DMS114 treated with DMSO at 0.1 percent for 48 hours (cell line): ENCODE data around the gene BTBD9.

Experiments
- DNase-seq: peaks from one replicate; lab custom pipeline; 2025; ENCODE audit not compliant: unreplicated experiment; lab: John Stamatoyannopoulos, UW

Gene BTBD9

DNA sequence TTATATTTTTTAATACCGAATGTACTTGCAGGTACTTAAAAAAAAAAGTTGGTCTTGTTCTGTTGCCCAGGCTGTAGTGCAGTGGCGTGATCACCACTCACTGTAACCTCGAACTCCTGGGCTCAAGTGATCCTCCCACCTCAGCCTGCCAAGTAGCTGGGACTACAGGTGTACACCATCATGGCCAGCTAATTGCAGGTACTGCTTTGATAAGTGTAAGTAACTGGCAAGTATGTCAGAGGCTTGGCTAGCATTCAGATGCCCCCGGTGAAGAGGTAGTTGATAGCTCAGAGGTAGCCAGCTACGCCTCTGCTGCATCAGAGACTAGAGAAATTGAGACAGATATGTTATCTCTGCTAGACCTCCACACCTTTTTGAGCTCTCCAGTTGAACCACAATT lies 40.5 kb downstream of the BTBD9 start:
- DNase-seq: no peak

DNA sequence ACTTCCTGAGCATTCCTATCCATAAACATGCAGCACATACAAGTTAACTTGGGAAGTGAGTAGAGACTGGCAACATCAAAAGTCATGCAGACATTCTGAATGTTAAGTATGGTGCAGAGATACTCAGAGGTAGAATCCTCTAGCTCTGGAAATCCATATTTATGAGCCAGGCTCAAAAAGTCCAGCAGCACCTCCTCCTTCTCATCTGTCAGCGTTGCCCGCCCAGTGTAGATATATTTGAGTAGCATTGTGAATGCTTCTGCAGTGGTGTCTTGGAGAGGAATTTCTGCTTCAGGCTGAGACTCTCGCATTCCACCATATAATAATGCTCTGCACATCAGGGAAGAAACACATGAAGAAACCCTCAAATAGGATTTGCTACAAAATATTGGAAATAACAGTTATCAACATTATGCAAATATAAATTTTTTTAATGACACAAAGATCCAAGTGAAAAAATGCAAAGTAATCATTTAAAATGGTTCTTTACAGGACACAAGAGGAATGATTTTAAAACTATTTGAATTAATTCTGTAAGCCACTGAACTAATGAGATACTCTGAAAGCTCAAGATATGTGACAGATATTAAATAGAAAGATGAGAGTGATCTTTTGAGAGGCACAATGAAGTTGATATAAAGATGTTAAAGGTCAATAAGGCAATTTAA lies 45.6 kb downstream of the BTBD9 start:
- DNase-seq: no peak

DNA sequence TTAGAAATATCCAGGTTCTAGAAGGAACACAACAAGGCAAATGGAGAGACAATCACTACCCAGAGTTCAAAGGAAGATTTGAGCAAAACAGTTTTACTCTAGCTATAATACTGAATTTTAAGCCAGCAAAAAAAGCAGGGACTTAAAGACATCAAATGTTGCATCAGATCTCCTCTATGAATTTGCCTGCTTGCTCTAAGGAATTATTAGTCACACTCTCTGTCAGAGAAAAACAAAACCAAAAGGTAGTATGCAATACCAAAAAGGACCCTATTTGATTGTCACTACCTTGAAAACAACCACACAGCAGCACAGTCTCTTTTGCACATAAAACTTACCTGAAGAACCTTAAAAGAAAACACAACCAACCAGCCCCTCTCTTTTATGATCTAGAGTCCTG lies 46.3 kb downstream of the BTBD9 start:
- no peak for DNase-seq

DNA sequence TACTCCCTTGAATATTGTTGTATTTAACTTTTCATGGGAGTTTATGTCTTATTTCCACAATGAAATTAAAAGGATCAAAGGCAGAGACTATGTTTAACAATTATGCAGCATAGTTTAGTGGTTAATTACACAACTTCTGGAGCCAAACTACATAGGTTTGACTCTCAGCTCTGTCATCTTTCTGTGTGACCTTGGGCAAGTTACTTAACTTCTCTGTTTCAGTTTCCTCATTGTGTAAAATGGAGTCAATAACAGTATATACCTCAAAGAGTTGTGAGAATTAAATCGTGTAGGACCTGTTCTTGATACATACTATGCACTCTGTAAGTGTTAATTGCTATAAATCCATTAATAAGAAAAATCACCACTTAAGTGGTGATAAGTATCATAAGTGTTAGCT lies 48.3 kb downstream of the BTBD9 start:
- no peak for DNase-seq

DNA sequence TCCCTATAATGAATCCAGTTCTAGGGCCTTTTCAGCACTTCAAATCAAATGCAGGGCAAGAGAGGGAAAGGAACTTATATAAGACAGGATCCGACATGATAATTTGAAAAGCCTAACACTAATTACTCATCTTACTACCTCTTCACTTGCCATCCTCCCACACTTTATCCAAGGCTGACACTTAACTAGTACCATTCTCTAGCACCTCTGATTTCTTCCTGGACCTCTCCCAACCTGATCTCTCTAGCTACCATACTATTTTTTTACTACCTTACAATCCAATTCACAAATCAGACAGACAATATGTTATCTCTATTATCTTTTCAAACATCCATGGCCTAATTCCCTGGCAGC lies 50.4 kb downstream of the BTBD9 start:
- no peak for DNase-seq

DNA sequence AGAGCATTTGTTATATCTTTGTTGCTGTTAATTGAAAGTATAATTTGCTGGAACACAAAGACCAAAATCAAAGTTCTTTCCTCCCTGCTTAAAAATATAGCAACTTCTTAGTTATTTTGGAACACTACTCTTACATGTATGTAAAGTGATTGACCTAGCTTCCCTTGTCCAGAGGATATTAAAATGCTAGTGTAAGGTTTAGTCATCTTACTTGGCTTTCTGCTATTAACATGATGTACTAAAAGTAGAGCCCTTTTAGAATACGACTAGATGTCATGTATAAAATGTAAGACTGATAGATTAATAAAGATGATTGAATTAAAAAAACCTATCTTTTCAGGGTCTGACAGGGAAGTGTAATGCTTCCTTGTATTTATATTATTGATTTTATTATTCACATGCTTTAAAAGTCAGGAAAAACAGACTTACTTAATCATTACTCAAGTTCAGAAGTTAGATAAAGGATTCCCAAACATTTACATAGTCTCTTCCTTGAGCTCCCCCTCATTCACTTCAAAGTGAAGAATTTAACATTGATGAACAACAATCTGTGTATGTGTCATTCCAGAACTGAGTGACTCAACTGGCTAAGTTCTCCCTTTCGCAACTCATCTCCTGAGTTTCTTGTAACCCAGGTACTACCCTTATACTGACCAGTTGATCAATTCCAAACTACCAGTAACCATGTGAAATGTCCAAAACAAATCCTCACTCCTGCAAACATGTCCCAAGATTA lies 50.9 kb downstream of the BTBD9 start:
- DNase-seq: no peak

DNA sequence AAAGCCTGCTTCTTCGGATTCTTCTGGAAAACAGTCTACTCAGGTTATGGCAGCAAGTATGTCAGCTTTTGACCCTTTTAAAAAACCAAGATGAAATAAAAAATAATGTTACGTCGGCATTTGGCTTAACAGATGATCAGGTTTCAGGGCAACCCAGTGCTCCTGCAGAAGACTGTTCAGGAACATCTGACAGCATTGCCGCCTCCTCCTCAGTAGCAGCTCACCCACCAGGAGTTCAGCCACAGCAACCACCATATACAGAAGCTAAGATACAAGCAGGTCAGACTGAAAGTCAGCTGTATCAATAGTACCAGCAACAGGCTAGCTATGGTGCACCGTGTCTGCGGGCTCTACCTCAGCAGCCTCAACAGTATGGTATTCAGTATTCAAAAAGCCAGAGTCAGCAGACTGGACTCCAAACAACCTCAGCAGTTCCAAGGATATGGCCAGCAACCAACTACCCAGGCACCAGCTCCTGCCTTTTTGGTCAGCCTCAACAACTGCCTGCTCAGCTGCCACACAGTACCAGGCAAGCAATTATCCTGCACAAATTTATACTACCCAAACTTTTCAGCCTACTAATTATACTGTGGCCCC lies 51.9 kb downstream of the BTBD9 start:
- no peak for DNase-seq

DNA sequence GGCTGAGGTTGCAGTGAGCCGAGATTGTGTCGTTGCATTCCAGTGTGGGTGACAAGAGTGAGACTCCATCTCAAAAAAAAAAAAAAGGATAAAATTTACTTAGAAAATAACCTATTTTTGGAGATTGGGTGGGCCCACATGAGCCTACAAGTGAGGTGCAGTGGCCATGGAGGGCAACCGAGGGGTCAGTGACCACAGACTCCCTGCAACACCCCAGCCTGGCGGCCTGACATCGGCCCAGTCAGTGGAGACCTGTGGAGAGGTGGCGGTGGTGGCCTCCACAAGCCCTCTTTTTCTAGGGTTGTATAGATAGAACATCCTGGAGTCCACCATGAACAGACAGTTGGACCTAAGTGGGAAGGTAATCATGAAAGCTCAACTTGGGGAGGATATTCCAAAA lies 52.7 kb downstream of the BTBD9 start:
- no peak for DNase-seq

DNA sequence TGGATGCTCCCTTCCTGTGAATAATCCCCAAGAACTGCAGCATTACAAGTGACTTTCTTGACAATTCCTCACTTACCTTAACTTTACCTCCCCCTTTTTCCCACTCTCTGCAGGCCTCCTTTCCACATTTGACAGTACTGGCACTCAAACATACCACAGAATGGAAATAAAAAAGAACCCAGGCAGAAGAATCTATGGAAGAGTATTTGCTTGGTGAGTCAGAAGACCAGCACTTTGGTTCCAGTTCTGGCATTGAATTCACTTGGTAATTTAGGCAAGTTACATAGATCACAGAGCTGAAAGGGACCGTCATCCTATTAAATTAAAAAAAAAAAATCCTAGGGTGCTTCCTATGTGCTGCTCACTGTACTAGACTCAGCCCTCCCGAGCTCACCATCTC lies 55.0 kb downstream of the BTBD9 start:
- DNase-seq: no peak

DNA sequence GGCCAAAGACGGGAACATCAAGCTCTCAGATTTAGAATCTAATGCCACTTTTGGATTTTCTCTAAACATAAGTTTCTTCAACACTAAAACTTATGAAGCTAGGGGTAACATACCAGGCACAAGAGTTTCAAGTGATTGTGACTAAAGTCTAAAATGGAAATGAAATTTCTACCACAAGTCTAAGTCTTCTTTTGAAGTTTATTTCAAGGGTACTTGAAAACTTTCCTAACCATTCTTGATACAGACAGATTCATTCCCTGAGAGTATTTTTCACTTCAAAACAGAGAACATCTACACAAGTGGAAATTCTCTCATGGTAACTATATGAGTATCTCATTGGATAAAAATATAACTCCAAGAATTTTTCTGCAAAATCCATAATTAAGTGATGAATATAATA lies 56.2 kb downstream of the BTBD9 start:
- no peak for DNase-seq

DNA sequence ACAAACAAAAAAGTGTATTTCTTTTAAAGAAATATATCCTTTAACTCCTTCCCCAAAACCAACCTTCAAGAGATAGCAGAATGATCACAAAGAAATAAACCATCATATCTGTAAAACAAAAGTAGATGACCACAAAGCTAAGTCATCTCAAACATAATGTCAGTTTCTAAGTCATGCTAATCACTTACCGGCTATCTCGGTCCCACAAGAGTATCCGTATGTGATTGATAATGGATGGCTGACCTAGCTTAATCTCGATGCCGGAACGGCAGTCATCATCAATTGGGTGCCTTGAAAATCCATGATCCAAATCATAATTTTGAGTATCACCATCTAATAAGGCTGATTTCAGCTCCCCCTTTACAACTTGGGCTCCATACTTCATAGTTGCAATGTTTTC lies 59.7 kb downstream of the BTBD9 start:
- DNase-seq: no peak

DNA sequence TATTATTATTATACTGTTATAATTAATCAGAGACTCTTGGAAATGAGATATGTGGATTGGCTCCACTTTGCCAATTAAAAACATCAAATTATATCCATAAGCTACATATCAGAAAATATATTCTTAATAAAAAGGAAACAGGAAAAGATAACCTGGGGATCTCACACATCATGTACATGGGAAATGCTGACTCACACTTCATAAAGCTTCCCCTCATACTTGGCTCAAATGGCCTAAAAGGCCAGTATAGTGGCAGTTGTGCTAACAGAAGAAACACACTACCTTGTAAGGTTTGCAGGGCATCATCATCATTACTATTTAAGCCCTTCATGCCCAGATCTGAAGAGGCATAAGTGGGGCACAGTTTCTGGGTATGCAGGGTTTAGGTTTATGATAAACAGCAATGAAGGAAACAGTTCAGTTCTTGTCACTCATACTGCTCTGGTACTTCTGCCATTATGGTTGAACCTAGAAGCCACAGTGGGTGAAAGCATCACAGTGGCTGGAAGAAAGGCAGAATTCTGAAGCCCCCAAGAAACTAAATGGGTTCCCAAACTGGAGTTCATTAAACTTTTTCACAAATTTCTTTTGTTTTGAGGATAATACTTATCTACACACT lies 60.6 kb downstream of the BTBD9 start:
- no peak for DNase-seq

DNA sequence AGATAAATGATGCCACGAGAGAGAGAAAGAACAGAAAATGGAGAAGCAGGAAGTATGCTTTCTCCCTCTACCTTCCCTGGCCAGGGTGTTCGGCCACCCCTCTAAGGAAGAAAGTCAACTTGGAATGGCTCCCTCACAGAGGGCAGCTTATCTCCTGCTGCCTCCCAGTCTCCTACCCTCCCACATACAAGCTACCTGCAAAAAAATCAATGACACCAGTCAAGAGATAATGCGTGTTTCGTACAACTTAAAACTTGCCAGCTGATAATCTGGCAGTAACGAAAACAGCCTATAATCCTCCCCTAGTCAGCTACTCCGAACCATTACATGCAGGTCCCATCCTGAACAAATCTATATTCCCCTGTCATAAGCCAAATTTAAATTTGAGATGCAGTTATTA lies 61.7 kb downstream of the BTBD9 start:
- no peak for DNase-seq

DNA sequence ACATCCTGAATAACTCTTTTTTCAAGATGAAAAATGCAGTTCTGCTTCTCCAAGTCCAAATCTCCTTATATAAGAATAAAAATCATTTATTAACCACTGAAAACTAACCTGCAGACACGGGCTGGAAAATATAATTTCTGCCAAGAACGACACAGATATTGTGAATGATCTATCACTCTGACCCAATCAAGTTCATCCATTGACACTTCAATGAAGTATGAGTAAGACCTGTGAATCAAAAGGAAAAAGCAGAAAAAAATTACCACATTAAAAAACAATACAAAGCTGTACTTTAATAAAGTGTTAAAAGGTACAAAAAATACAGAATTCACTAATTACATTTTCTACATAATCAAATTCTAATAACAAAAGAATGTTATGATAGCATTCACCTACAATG lies 62.2 kb downstream of the BTBD9 start:
- no peak for DNase-seq

DNA sequence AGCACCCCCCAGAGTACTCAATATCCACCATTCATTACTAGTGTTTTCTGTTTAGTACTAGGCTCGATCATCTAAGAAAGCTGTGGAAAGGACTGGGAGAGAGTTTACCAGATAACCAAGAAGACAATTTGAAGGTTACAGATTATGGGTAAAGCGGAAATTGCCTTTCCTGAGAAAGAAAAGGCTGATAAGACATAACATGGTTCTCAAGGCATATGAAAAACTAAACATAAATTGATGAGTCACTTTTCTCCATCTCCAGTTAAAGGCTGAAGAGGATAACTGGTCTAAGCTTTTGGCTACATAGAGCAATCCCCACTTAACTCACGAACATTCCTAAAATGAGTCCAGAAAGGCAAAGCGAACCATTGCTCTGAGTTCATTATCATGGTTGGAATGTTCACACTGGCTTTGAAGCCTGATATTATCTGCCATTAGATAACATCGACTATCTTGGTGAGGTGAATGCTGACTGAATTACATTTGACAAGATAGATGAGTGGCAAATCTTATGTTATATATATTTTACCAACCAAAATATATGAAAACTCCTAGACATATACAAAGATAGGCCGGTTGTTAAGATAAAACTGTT lies 65.8 kb downstream of the BTBD9 start:
- DNase-seq: no peak

DNA sequence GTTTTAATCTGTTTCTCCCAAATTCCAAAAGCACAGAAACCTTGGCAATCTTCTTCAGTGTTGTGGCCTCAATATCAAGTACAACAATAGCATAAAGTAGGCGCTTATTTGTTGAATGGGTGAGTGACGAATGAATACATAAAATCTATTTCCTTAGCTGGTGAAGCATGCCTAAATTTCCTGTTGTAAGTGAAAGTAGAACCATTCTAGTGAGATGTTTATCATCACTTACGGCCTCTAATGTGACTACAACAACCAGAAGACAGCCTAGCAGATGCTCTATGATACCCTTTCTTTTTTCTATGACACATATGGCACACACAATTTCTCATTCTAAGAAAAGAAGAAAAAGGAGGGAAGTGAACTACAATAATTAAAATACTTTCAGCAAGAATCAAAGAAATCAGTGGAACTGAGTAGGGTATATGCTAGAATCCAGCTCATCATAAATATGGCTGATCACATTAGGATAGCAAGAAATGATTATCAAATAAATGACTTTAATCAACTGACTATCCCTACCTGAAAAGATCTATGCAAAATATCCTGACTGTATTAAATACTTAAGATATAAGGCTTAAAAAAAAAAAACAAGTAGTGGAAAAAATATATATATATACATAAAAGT lies 67.4 kb downstream of the BTBD9 start:
- DNase-seq: no peak

DNA sequence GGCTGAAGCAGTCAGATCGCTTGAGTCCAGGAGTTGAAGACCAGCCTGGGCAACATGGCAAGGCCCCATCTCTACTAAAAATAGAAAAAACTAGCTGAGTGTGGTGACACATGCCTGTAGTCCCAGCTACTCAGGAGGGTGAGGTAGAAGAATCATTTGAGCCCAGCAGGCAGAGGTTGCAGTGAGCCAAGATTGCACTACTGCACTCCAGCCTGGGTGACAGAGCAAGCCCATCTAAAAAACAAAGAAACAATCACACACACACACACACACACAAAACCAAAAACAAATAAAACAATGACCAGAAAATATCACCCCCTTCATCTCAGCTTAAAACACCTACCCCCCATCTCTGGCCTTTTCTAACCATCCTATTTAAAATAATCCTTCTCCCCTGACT lies 68.0 kb downstream of the BTBD9 start:
- no peak for DNase-seq

DNA sequence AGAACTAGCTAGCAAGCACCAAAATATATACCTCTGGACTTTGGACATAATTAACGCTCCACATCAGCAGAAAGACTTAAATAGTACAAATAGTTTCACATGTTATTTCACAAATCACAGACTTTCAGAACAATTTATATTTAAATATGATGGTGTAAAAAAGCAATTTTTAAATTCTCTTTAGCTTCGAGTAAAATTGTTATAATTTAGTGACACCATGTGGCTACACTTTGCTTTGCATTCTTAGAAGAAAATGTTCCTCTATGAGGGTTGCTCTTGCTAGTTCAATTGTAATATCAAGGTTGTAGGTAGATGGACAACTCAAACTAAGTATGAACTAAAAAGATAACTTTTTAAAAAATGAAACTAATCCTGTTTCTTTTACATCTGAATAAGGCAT lies 69.0 kb downstream of the BTBD9 start:
- DNase-seq: peak; percentile 16

DNA sequence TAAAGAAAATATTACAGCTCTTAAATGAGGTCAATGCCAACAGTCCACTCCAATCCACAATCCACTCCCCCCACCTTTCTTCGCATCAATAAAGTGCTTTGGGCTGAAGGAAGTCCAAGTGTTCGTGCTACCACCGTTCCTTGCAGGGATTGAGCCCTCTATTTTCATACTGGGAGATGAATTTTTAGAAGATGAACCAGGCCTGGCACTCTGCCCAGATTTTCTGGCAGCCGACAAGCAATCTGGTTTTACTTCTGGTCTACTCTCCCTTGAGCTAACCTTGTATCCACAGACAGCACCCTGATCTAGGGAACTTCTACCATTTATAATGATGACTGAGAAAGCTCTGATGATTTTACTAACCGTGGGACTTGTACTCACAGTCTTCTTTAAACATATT lies 72.3 kb downstream of the BTBD9 start:
- DNase-seq: no peak

DNA sequence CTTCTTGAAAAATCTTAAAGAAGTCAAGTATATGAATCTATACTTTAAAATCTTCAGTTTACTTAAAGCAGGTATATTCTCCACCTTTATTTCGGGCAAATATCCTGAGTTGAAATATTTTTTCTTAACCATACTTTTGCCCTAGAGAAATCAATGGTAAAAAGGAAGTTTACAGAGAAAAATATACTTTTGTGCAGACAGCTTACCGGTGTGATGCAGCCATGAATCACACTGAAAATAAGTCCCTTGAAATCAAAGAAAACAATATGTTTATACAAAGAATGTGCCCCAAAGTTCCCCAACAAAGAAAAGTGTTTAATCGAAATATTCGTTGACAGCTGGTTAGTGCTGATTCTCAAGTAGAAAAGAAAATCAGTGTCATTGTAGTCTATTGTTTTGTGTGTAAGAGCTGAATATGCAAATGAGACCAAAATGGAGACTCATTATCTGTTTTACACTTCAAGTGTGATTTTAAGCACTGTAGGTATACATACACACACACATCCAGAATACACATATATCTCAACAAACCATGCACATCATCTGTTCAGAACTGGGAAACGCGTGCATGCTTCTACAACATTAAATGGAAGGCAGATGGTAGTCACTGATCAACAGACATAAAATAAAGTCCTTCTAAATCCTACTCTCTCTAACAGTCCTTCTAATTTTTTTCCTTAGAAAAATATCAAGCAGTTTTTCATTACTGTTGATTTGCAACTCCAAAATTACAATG lies 73.3 kb downstream of the BTBD9 start:
- no peak for DNase-seq

DNA sequence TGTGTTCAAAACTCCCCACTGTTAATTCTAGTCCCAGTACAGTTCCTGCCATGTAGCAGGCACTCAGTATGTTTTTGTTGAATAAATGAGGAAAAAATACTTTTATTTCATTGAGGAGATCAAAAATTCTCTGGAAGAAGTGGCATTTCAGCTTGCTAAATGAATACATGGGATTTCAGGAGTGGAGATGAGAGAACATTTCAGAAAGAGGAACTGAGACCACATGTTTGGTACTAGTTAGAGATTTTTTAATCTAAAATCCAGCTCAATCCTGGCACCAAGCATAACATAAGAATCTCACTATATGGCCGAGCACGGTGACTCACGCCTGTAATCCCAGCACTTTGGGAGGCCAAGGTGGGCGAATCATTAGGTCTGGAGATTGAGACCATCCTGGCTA lies 75.4 kb downstream of the BTBD9 start:
- DNase-seq: no peak
